ENCODE measurements around the gene PAQR5.

Gene PAQR5

DNA sequence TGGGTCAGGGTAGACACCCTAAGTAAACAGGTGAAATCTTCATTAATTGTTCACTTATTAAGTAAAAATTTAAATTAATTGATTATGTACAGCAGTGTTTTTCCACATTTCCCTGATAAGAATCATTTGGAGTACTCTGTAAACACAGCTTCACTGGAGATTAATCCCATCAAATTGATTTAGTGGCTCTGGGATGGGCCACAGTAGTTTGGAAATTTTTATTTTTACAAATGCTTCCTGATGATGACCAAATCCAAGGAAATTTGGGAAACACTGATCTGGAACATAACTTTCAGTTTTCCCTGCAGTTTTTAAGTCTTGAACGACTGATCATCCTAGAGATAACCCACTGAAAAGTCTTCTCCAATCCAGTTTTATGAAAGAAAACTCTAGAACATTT lies 135.1 kb downstream of the PAQR5 start:
- ChIA-PET POLR2A (ENCODE audit: low non-redundant PET) (no interaction called here), CTCF (no interaction called here)
- no peak overlapping the region for H3K27ac ChIP-seq
- TF ChIP-seq, protein P1, sequence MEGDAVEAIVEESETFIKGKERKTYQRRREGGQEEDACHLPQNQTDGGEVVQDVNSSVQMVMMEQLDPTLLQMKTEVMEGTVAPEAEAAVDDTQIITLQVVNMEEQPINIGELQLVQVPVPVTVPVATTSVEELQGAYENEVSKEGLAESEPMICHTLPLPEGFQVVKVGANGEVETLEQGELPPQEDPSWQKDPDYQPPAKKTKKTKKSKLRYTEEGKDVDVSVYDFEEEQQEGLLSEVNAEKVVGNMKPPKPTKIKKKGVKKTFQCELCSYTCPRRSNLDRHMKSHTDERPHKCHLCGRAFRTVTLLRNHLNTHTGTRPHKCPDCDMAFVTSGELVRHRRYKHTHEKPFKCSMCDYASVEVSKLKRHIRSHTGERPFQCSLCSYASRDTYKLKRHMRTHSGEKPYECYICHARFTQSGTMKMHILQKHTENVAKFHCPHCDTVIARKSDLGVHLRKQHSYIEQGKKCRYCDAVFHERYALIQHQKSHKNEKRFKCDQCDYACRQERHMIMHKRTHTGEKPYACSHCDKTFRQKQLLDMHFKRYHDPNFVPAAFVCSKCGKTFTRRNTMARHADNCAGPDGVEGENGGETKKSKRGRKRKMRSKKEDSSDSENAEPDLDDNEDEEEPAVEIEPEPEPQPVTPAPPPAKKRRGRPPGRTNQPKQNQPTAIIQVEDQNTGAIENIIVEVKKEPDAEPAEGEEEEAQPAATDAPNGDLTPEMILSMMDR (conservative IDR thresholded peaks at IDR 0.05; ENCODE audit: low read depth) = no peak
- no peak for DNase-seq (ENCODE audit: low spot score)

DNA sequence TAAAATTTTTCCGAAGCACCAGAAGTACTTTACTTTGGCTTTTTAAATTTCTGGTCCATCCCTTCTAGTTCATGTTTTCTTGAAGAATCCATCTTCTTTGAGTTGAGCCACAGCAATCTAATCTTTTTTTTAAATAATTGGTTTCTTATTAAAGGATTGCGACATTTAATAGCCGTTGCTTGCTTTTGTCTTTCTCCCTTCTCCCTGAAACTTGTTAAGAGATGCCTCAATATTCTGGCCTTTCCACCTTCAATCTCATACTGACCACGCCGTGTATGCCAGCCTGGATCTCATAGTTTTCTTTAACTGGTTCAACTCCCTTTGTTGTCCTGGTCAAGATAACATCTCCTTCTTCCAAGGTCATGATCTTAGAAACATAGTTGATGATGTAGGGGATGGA lies 135.5 kb downstream of the PAQR5 start:
- DNase-seq (ENCODE audit: low spot score) = no peak
- POLR2A ChIA-PET (ENCODE audit: low non-redundant PET) = no interaction called here

DNA sequence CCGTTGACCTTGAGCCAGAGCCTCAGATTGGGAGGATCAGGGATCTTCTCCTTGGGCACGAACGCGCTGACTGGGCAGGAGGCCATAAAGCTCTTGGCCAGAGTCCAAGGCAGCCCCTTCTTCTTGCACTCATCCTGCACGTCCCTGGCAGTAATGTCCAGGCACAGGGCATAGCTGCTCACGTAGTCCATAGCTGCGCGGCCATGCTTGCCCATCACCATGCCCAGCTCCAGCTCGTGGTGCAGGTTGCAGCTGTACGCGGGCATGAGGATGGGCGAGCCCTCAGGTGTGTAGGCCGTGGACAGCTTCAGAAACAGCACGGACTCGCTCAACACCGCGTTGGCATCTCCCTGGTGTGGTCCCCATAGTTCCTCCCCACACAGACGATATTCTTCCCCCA lies 136.0 kb downstream of the PAQR5 start:
- no peak overlapping the region for H3K27ac ChIP-seq
- TF ChIP-seq, protein P1 (conservative IDR thresholded peaks at IDR 0.05; ENCODE audit: low read depth) = no peak
- POLR2A ChIA-PET (ENCODE audit: low non-redundant PET) = no interaction called here

More for the DNA sequence above, 135.5 kb downstream of the PAQR5 start:
- TF ChIP-seq, protein P1 (conservative IDR thresholded peaks at IDR 0.05; ENCODE audit: low read depth) = no peak
- no peak overlapping the region for H3K27ac ChIP-seq
- CTCF ChIA-PET = no interaction called here

DNA sequence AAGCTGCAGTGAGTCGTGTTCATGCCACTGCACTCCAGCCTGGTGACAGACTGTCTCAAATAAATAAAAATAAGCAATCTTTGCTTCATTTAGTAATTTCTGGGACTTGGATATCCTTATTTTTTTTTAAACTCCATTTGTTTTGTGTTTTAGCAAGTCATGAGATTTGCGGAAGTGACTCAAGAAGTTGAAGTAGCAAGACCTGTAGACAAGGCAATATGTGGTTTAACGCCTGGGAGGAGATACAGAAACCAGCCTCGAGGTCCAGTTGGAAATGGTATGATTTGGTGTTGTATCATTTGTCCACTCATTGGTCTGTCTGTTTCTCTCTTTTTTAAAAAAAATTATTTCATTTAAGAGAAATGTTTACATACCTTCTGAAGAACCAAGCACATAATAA lies 137.3 kb downstream of the PAQR5 start:
- DNase-seq (ENCODE audit: low spot score) = no peak
- ChIA-PET CTCF (no interaction called here), POLR2A (ENCODE audit: low non-redundant PET) (no interaction called here)
- H3K27ac ChIP-seq = no peak overlapping the region
- TF ChIP-seq, protein P1 (conservative IDR thresholded peaks at IDR 0.05; ENCODE audit: low read depth) = no peak

More for the DNA sequence above, 136.0 kb downstream of the PAQR5 start:
- CTCF ChIA-PET = no interaction called here
- DNase-seq (ENCODE audit: low spot score) = no peak

DNA sequence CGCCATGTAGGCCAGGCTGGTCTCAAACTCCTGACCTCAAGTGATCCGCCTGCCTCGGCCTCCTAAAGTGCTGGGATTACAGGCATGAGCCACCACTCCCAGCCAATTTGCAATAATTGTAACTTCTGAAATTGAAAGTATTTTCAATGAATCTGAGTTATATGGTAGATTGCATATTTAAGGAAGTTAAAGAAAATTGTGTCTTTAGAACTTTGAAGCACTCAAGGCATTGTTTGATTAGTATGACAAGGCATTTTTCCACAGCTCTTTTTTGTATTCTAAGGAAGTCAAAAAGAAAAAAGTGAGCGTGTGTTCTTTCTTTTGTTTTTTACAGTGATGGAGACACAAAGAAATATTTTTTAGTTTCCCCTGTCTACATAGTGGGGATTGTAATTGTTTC lies 138.2 kb downstream of the PAQR5 start:
- TF ChIP-seq, protein P1 (conservative IDR thresholded peaks at IDR 0.05; ENCODE audit: low read depth) = no peak
- POLR2A ChIA-PET (ENCODE audit: low non-redundant PET) = no interaction called here
- no peak overlapping the region for H3K27ac ChIP-seq
- CTCF ChIA-PET = no interaction called here
- no peak for DNase-seq (ENCODE audit: low spot score)

DNA sequence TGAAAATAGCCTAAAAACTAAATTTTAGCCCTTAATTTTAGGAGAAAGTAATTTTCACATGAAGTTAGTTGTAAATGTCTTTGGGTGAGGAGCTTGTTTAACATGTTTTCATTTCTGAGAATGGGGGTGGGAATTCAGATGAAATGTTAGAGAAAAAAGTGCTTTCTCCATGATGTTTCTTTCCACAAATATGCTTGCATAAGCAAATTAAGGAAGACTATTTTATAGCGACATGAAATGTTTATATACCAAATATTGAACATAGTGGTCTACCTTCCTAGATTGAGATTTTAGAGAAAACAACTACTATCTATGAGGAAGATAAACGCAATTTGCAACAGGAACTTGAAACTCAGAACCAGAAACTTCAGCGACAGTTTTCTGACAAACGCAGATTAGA lies 140.9 kb downstream of the PAQR5 start:
- H3K27ac ChIP-seq = no peak overlapping the region
- ChIA-PET POLR2A (ENCODE audit: low non-redundant PET) (no interaction called here), CTCF (interaction anchor here (0.7 kb wide), 1 partner anchor 1130 kb away, joined by 3 read pairs; no protein-coding TSS in a partner anchor)
- TF ChIP-seq, protein P1 (conservative IDR thresholded peaks at IDR 0.05; ENCODE audit: low read depth) = no peak
- DNase-seq (ENCODE audit: low spot score) = no peak

Data from RWPE1 (cell line).